ENCODE results near the gene CD300LF. TPM values are rescaled to one million over a fixed set of nuclear protein-coding genes. Genes with fewer than 3 reads are reported as not detected.
A peak's percentile ranks its signal among the peaks of the same experiment; 100 is the strongest.

CD300LF gene
- not detected for total RNA-seq (ENCODE audit: unreplicated experiment)
- long read RNA-seq = 0 reads

- DNase-seq = no peak
- no peak within 1 kb of the TSS for H3K4me3 Mint-ChIP-seq (ENCODE audit: unreplicated experiment)
- H3K36me3 Mint-ChIP-seq (ENCODE audit: unreplicated experiment) = no peaks in the 10 kb centered on the region
- H3K4me1 Mint-ChIP-seq (ENCODE audit: low read depth, unreplicated experiment) = no peaks in the 10 kb centered on the region
- H3K27me3 Mint-ChIP-seq (ENCODE audit: unreplicated experiment) = no peaks in the 10 kb centered on the region
- H3K27ac Mint-ChIP-seq (ENCODE audit: unreplicated experiment) = no peak within 1 kb of the TSS
- TF ChIP-seq CTCF (IDR thresholded peaks at IDR 0.05; ENCODE audit: partially characterized antibody, unreplicated experiment) = no peak
- H3K9me3 Mint-ChIP-seq (ENCODE audit: unreplicated experiment) = peaks cover 2% of the 10 kb centered on the region
Observed at GRCh38 chr17:74712756-74713155, at the start of gene CD300LF. CD300LF (minus strand) TSS chr17:74712923; CDS start chr17:74712866, 57 bp downstream.

- Mint-ChIP-seq H3K4me3 (ENCODE audit: unreplicated experiment) (no peak overlapping the region), H3K27ac (ENCODE audit: unreplicated experiment) (no peak overlapping the region), H3K9me3 (ENCODE audit: unreplicated experiment) (no peaks in the 10 kb centered on the region), H3K27me3 (ENCODE audit: unreplicated experiment) (no peaks in the 10 kb centered on the region), H3K36me3 (ENCODE audit: unreplicated experiment) (no peaks in the 10 kb centered on the region), H3K4me1 (ENCODE audit: low read depth, unreplicated experiment) (peaks cover 12% of the 10 kb centered on the region)
- no peak for DNase-seq
- TF ChIP-seq CTCF (IDR thresholded peaks at IDR 0.05; ENCODE audit: partially characterized antibody, unreplicated experiment) = no peak
Observed at GRCh38 chr17:74761931-74762330, 49.2 kb upstream of the CD300LF start.

GRCh38 chr17:74761419-74761818 is 48.7 kb upstream of the CD300LF start:
- Mint-ChIP-seq H3K27ac (ENCODE audit: unreplicated experiment) (no peak overlapping the region), H3K4me1 (ENCODE audit: low read depth, unreplicated experiment) (peaks cover 12% of the 10 kb centered on the region), H3K27me3 (ENCODE audit: unreplicated experiment) (no peaks in the 10 kb centered on the region), H3K4me3 (ENCODE audit: unreplicated experiment) (no peak overlapping the region), H3K36me3 (ENCODE audit: unreplicated experiment) (no peaks in the 10 kb centered on the region), H3K9me3 (ENCODE audit: unreplicated experiment) (no peaks in the 10 kb centered on the region)
- no peak for TF ChIP-seq CTCF (IDR thresholded peaks at IDR 0.05; ENCODE audit: partially characterized antibody, unreplicated experiment)
- no peak for DNase-seq

- Mint-ChIP-seq H3K36me3 (ENCODE audit: unreplicated experiment) (no peaks in the 10 kb centered on the region), H3K9me3 (ENCODE audit: unreplicated experiment) (no peaks in the 10 kb centered on the region), H3K4me3 (ENCODE audit: unreplicated experiment) (peak overlapping the region; percentile 38), H3K4me1 (ENCODE audit: low read depth, unreplicated experiment) (peaks cover 12% of the 10 kb centered on the region), H3K27me3 (ENCODE audit: unreplicated experiment) (no peaks in the 10 kb centered on the region), H3K27ac (ENCODE audit: unreplicated experiment) (peak overlapping the region; percentile 72)
- no peak for TF ChIP-seq CTCF (IDR thresholded peaks at IDR 0.05; ENCODE audit: partially characterized antibody, unreplicated experiment)
- DNase-seq = no peak
Observed at GRCh38 chr17:74760404-74761105, 47.8 kb upstream of the CD300LF start.

GRCh38 chr17:74759941-74760340 is 47.2 kb upstream of the CD300LF start:
- Mint-ChIP-seq H3K4me3 (ENCODE audit: unreplicated experiment) (no peak overlapping the region), H3K9me3 (ENCODE audit: unreplicated experiment) (no peaks in the 10 kb centered on the region), H3K27me3 (ENCODE audit: unreplicated experiment) (no peaks in the 10 kb centered on the region), H3K36me3 (ENCODE audit: unreplicated experiment) (no peaks in the 10 kb centered on the region), H3K4me1 (ENCODE audit: low read depth, unreplicated experiment) (peaks cover 12% of the 10 kb centered on the region), H3K27ac (ENCODE audit: unreplicated experiment) (no peak overlapping the region)
- DNase-seq = no peak
- no peak for TF ChIP-seq CTCF (IDR thresholded peaks at IDR 0.05; ENCODE audit: partially characterized antibody, unreplicated experiment)
